IMR-90 (cell line): ENCODE data around the gene IP6K2.
"Not testable (repeated sequence)": the region's sequence is repeated elsewhere in the genome, so short reads cannot be mapped to it uniquely, and the experiment has no call there.

Experiments
- CEBPB ChIP-seq: IDR thresholded peaks from 2 replicates; pipeline ENCODE4 v1.6.1; 2012; ENCODE audit warnings: low read depth, low read length, improper control_type of control experiment
- CHD1 ChIP-seq: IDR thresholded peaks from 2 replicates; pipeline ENCODE4 v1.6.1; 2012; ENCODE audit warnings: low read depth, low read length, improper control_type of control experiment
- ELK1 ChIP-seq: fragments of 150-350 bp; IDR thresholded peaks from 2 replicates; pipeline ENCODE4 v1.6.1; 2016; ENCODE audit warnings: low read depth, mild to moderate bottlenecking, low read length, moderate library complexity, borderline replicate concordance
- FOS ChIP-seq: fragments of 150-350 bp; IDR thresholded peaks from 2 replicates; pipeline ENCODE4 v1.6.1; 2016; ENCODE audit warnings: low read depth, low read length
- MXI1 ChIP-seq: IDR thresholded peaks from 2 replicates; pipeline ENCODE4 v1.6.1; 2012; ENCODE audit warnings: low read depth, mild to moderate bottlenecking, low read length, moderate library complexity, borderline replicate concordance
- POLR2A ChIP-seq: IDR thresholded peaks from 2 replicates; pipeline ENCODE4 v1.6.1; 2012; ENCODE audit warnings: mild to moderate bottlenecking, low read depth, low read length
- RAD21 ChIP-seq: IDR thresholded peaks from 2 replicates; pipeline ENCODE4 v1.6.1; 2012; ENCODE audit warnings: low read length, improper control_type of control experiment
- TF ChIP-seq, protein P1 (sequence below): conservative IDR thresholded peaks from 2 replicates; pipeline ENCODE4 v1.5.1; 2012; ENCODE audit warnings: mild to moderate bottlenecking, low read depth, low read length, improper control_type of control experiment

- TF ChIP-seq, protein P1, sequence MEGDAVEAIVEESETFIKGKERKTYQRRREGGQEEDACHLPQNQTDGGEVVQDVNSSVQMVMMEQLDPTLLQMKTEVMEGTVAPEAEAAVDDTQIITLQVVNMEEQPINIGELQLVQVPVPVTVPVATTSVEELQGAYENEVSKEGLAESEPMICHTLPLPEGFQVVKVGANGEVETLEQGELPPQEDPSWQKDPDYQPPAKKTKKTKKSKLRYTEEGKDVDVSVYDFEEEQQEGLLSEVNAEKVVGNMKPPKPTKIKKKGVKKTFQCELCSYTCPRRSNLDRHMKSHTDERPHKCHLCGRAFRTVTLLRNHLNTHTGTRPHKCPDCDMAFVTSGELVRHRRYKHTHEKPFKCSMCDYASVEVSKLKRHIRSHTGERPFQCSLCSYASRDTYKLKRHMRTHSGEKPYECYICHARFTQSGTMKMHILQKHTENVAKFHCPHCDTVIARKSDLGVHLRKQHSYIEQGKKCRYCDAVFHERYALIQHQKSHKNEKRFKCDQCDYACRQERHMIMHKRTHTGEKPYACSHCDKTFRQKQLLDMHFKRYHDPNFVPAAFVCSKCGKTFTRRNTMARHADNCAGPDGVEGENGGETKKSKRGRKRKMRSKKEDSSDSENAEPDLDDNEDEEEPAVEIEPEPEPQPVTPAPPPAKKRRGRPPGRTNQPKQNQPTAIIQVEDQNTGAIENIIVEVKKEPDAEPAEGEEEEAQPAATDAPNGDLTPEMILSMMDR: not testable (repeated sequence)
- TF ChIP-seq RAD21, ELK1, POLR2A, CHD1, FOS, MXI1, CEBPB: not testable (repeated sequence)
These were observed 18.2 kb upstream of the IP6K2 start for GRCh38 chr3:48735075-48735767.
